Epithelial cell of proximal tubule (primary cell): ENCODE measurements around the gene BTD. TPM values are rescaled to one million over a fixed set of nuclear protein-coding genes. Genes with fewer than 3 reads are reported as not detected.
A peak's percentile ranks its signal among the peaks of the same experiment; 100 is the strongest.
"Not testable (repeated sequence)": the region's sequence is repeated elsewhere in the genome, so short reads cannot be mapped to it uniquely, and the experiment has no call there.

Experiments
- DNase-seq: peaks from one replicate; pipeline ENCODE4 v3.0.0-alpha.2; 2011; ENCODE audit warnings: low read depth
- H3K4me3 ChIP-seq: 2 replicates; pipeline ENCODE4 v1.5.1; 2011; ENCODE audit warnings: low read depth, mild to moderate bottlenecking, low read length
- total RNA-seq: library from RNA; depleted of rRNA; stranded (reverse); fragments of >200 nt; gene quantifications from 2 replicates; pipeline ENCODE4 v1.2.3, GENCODE V29; 2015
- TF ChIP-seq, protein P1 (sequence below): conservative IDR thresholded peaks from 2 replicates; pipeline ENCODE4 v1.5.1; 2012; ENCODE audit warnings: low read depth, mild to moderate bottlenecking, low read length

BTD gene
- total RNA-seq, 1 donor from 2014 or later, result 16.0 TPM

- DNase-seq, result no peak
- TF ChIP-seq, protein P1, sequence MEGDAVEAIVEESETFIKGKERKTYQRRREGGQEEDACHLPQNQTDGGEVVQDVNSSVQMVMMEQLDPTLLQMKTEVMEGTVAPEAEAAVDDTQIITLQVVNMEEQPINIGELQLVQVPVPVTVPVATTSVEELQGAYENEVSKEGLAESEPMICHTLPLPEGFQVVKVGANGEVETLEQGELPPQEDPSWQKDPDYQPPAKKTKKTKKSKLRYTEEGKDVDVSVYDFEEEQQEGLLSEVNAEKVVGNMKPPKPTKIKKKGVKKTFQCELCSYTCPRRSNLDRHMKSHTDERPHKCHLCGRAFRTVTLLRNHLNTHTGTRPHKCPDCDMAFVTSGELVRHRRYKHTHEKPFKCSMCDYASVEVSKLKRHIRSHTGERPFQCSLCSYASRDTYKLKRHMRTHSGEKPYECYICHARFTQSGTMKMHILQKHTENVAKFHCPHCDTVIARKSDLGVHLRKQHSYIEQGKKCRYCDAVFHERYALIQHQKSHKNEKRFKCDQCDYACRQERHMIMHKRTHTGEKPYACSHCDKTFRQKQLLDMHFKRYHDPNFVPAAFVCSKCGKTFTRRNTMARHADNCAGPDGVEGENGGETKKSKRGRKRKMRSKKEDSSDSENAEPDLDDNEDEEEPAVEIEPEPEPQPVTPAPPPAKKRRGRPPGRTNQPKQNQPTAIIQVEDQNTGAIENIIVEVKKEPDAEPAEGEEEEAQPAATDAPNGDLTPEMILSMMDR, result no peak
- no peak overlapping the region for H3K4me3 ChIP-seq
Measured at GRCh38 chr3:15614958-15615357, 13.4 kb downstream of the BTD start.

DNA sequence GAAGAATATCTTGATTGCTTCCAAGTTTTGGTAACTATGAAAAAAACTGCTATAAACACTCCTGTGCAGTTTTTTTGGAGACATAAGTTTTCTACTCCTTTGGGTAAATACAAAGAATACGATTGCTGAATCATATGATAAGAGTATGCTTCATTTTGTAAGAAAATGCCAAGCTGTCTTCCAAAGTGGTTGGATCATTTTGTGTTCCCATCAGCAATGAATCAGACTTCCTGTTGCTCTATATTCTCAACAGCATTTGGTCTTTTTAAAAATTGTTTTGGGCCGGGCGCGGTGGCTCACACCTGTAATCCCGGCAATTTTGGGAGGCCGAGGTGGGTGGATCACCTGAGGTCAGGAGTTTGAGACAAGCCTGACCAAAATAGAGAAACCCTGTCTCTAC, 14.5 kb downstream of the BTD start:
- no peak overlapping the region for H3K4me3 ChIP-seq
- no peak for DNase-seq
- TF ChIP-seq, protein P1, result no peak

DNA sequence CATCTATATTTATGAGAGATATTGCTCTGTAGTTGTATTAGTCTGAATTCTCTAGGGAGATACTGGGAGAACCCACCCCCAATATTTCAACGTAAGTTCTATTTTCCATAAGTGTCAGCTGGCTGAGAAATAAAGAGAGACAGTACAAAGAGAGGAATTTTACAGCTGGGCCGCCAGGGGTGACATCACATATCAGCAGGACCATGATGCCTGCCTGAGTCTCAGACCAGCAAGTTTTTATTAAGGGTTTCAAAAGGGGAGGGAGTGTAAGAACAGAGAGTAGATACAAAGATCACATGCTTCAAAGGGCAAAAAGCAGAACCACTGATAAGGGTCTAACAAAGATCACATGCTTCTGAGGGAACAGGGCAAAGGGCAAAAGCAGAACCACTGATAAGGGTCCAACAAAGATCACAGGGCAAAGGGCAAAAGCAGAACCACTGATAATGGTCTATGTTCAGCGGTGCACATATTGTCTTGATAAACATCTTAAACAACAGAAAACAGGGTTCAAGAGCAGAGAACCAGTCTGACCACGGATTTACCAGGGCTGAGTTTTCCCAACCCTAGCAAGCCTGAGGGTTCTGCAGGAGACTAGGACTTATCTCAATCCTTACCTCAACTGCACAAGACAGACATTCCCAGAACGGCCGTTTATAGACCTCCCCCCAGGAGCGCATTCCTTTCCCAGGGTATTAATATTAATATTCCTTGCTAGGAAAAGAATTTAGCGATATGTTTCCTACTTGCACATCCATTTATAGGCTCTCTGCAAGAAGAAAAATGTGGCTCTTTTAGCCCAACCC, 18.3 kb downstream of the BTD start:
- H3K4me3 ChIP-seq, DNase-seq: not testable (repeated sequence)

- DNase-seq, result no peak
- TF ChIP-seq, protein P1, result no peak
- H3K4me3 ChIP-seq, result no peak overlapping the region
Measured at GRCh38 chr3:15623535-15624440, 22.2 kb downstream of the BTD start.

DNA sequence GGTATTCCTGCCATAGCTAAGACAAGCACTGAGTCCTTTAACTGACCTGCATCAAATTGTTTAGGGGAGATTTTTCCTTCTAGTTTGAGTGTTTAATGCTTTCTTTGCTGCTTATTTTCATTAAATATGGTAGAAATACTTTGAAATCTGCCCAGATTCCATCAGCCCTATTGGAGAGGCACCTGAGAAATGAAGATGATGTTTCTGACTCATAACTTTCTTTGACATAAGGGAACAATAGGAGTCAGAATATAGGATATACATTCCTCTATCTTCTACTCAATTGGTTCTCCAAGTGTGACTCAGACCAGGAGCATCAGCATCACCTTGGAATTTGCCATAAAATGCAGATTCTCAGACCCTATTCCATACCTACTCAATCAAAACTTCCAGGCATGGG, 27.4 kb downstream of the BTD start:
- DNase-seq, result no peak
- no peak overlapping the region for H3K4me3 ChIP-seq
- TF ChIP-seq, protein P1, result no peak

- peak overlapping the region; percentile 39 for H3K4me3 ChIP-seq
- no peak for DNase-seq
- TF ChIP-seq, protein P1, result peak; percentile 78
Measured at GRCh38 chr3:15629860-15630597, 28.5 kb downstream of the BTD start.
